HG03175 (cell line): Measurements from ENCODE around the gene FAM20B.
"Not testable (repeated sequence)": the region's sequence is repeated elsewhere in the genome, so short reads cannot be mapped to it uniquely, and the experiment has no call there.

Experiments
- ATAC-seq: cut with Tn5 transposase; IDR thresholded peaks from one replicate; pipeline ENCODE4 v1.9.1; 2021; ENCODE audit warnings: mild to moderate bottlenecking, moderate library complexity; ENCODE audit not compliant: unreplicated experiment

FAM20B gene

DNA sequence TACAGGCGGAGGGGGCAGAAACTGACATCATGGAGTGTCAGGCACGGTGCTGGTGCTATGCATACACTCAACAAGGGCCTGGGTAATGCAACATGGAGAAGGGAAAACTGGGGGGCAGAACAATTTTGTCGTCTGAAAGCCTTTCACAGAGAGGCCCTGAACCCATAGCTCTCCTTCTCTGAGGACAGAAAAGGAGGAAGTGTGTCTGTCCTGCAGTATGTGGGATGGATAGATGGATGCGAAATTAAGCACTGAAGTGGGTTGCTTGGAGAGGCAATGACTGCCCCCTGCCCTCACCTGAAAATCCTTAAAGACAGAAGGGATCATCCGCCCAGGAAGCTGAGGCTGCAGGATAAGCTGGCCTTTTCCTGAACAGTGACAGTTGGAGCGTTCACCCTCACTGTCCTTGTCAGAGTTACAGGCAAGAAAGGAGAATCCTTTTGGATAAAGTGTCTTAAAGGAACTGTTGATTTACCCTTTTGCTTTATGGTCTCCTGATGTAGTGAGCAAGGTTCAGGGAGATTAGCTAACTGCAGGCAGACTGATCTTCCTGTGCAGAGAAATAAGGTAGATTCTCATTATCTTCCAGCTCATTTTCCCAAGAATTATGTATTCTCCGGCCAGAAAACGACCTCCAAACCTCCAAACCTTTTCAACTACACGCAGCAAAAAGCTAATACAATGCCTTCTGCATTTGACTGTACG lies 1.6 kb upstream of the FAM20B start:
- ATAC-seq = no peak

DNA sequence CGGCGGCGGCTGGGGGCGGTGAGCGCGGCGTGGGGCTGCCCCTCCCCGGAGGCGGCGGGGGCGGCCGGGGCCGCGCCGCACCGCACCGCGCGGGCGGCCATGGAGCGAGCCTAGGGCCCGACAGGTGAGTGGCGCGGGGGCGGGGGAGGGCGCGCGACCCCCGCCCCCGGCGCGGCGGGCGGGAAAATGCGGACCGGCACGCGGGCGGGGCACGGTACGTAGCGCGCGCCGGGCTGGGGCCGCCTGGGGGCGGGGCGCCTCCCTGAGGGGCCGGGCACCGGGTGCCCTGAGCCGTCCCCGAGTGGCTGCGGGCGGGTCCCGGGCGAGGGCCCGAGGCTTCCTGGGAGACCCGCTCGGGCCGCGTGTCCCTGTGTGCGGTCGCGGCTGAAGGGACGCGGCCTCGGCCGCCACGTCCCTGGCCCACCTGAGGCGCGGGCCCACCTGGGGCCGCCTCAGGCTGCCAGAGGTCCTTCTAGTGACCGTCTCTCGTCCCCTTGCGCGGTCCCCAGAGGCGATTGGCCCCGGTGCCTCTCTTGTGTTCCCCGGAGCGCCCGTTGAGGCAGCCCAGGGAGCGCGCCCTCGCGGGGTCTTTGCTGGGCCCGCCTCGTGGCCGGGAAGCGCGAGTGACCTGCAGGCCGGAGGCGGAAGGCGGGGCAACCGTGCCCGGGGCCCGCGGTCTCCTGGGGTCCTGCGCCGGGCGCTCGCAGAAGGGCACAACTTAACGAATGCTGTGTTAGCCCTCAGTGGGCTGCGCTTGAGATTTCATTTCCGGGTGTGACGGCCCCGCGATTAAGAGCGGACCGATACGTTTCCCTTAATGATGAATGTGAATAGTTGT lies 500 bp downstream of the FAM20B start:
- ATAC-seq = peak; percentile 73

DNA sequence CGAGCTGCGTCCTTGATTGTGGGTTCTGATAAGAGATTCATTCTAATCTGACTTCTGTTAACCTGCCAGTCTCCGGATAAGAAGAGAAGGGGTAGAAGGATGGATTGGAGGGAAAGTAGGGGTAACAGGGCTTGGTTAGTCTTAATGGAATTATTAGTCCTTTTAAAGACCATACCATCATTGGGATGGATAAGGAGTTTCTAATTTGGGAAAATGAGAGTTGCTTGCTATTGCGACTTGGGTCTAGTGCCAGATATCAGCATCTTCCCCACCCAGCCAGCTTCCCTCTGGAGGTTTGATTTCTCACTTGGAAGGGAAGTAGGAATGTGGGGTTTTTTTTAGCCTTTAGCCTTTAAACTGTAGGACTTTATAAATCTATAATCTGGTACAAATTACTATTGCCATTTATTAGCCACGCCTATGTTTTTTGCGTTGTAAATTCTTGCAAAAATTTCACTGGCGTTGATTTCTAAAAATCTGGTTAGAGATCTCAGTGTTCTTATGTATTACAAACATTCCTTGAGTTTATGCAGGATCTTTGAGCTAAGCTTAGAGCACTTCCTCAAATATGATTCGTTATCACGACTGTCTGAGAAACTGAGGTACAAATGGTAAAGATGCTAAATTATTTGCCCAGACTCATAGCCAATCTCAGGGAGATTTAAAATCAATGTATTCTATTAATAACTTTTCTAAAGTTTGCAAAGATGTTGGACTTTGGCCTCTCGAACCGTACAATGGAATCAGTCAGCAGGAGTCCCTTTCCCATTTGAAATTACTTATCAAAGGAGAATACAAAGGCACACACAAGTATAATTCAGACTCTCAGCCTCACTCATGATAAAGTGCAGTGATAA lies 1.3 kb downstream of the FAM20B start:
- ATAC-seq = no peak

DNA sequence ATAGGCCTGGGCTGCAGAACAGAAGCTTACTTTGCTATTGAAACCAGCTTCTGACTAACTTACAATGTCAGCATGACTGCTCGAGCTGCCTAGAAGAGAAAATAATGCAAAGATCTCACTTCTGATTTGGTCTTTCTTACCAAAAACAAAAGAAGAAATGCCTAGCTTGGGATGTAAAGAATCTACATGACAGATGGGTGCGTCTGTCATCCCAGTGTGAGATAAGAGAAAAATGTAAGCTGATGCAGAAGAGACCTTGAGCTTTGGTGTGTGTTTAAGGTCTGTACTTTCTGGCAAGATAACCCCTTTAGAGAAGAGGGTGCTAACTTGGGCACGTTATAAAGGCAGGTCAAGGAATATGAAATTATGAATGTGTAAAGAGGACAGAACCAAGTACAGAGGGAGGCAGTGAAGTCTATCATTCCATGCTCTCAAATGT lies 3.6 kb downstream of the FAM20B start:
- ATAC-seq = no peak

DNA sequence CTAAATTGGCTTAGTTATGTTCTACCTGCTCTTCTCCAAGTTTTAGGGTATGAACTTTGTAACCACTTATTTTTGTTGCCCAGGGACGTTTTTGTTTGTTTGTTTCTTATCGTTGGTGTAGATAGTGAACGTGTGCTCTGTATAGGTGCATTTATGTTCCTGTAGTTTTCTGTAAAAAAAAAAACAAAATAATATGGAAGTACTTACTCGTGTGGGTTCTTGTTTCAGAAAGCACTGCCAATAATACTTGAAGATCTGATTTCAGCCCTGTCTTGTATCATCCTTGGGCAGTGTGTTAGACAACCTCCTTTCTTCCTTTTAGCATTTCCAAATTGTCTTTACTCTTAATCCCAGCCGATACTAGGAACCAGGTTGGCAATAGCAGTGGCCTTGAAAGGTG lies 4.4 kb downstream of the FAM20B start:
- ATAC-seq = no peak

DNA sequence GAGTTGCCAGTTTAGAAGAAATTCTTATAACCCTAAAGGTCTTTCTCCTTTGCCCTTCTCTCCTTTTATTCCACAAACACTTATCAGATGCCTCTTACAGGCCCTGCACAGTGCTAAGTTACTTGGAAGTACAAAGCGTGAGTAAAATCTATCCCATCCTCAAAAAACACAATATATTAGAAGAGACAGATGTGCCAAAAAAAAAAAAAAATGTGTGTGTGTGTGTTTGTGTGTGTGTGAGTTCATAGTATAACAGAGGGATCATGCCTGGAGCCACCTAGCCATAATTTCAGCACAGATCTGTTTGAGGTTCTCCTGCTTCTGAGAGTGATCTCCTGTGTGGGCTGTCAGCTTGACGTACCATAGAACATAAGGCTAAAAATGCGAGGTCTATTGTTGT lies 5.0 kb downstream of the FAM20B start:
- ATAC-seq = no peak

DNA sequence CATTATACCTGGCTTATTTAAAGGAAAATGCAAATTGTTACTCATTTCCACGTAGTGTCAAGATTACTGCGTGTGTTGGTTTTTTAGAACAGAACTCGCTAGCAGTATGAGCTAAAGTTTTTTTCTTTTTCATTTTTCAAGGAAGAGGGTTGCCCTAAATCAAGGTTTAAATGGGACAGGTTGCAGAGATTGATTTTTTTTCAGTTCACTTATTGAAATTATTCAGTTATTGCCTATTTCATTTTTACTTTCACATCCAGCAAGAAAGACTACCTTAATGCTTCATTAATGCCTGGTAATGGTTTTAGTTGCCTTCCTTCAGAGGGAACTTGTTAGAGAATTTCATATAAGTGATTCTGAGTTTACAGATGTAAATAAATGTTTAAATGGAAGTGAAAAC lies 5.6 kb downstream of the FAM20B start:
- ATAC-seq = no peak

DNA sequence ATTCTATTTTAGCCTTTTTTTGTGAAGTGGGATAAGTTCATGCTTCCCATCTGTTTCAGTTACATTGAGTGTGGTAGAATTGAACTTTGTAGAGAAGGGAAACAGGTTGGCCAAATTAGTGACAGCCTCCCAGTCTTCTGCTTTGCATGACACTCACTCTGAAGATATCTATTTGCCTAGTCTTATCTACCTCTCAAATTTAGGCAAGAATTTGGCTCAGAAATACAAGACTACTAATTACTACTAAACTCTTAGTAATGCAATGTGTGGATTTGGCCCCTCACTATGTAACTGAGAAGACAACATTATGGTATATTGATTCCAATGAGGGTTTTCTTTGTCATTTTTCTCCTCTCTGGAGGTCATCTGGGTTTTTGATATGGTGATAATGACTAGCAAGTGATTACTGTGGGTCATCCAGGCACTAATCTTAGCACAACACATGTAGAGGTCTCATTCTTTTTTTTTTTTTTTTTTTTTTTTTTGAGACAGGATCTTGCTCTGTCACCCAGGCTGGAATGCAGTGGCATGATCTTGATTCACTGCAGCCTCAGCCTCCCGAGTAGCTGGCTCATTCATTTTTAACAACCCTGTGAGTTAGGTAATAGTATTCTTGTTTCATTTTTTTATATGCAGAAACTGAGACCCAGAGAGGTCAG lies 6.3 kb downstream of the FAM20B start:
- no peak for ATAC-seq

DNA sequence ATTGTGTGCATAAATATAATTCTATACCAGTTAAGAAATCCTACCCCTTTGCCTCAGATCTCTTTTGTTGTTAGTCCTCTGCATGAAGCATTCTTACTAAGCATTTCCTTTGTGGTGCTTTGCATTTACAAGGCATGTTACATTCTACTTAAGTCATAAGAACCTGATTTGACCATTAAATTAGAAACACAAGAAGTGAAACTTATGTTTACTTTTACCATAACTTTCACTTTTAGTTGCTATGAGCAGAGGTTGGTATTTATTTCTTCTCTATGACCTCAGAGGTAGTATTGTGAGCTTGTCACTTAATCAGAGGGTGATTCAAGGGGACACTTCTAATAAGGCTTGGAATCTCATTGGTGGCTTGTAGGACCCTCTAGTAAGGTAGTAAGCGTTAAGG lies 9.0 kb downstream of the FAM20B start:
- ATAC-seq = peak; percentile 86

DNA sequence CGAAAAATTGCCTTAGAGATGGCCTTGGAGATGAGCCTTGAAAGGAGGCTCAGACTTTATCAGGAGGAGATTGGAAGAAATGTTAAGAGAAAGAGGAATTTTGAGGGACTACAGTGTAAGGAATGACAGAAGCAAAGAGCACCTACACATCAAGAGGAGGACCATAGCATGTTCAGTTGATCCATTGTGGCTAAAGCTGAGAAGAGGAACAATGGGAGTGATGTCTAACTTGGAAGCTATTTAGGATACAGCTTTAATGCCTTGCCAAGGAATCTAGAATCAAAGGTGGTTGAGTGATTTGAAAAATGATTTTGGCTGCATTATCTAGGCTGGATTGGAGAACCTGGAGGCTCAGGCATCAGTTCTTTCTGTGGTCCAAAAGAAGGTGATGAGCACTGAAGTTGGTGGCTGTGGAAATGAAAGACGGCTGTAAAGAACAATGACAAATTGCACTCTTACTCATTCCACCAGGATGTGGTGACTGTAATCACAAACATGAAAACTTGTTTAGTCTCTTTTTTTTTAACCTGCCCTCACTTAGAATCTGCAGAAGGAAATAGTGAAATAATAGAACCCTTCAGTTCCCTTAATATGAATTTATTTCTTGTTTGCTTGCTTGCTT lies 11.3 kb downstream of the FAM20B start:
- ATAC-seq = no peak

DNA sequence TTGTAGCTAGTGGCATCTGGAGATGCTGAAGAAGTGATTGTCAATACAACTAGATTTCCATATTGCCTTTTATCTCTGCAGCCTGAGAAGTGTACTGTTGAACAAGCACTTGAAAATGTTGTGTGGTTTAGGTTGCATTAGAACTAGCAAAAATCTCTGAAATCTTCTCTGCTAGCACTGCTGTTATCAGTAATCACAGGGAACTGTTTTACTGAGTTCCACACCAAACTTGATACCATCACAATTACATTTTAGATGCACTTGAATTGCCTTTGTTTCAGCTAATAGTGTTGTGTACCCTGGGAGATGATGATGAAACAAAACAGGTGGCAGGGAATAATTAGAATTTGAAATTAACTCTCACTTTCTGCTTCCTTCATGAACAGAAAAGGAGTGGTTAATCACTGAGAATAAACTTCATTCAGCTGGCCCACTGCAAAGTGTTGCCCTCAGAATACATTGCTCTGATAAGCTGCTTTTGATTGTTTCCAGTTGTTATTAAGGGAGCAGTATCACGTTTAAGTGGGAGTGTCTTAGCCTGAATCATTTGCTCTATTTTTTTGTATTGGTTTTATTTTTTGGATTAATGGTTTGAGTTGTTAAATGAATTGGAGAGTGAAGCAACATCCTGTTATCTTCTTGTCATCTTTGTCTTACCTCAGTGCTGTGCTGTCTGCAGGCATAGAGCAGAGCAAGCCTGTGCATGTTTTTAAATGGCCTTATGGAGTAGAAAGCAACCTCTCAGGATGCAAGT lies 13.0 kb downstream of the FAM20B start:
- ATAC-seq = no peak

DNA sequence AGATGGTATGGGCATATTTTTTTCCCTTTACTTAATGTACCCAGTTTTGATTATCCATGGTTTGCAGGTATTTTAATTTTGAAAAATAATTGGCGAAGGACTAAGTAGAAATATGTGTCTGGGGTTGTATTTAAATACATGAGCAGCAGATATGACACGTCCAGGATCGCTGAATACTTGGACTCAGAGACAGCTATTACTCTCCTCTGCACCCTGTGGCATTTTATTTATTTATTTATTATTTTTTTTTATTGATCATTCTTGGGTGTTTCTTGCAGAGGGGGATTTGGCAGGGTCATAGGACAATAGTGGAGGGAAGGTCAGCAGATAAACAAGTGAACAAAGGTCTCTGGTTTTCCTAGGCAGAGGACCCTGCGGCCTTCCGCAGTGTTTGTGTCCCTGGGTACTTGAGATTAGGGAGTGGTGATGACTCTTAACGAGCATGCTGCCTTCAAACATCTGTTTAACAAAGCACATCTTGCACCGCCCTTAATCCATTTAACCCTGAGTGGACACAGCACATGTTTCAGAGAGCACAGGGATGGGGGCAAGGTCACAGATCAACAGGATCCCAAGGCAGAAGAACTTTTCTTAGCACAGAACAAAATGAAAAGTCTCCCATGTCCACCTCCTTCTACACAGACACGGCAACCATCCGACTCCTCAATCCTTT lies 13.9 kb downstream of the FAM20B start:
- not testable (repeated sequence) for ATAC-seq

DNA sequence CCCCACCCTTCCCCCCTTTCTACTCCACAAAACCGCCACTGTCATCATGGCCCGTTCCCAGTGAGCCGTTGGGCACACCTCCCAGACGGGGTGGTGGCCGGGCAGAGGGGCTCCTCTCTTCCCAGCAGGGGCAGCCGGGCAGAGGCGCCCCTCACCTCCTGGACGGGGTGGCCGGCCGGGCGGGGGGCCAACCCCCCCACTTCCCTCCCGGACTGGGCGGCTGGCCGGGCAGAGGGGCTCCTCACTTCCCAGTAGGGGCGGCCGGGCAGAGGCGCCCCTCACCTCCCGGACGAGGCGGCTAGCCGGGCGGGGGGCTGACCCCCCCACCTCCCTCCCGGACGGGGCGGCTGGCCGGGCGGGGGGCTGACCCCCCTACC lies 14.5 kb downstream of the FAM20B start:
- not testable (repeated sequence) for ATAC-seq

DNA sequence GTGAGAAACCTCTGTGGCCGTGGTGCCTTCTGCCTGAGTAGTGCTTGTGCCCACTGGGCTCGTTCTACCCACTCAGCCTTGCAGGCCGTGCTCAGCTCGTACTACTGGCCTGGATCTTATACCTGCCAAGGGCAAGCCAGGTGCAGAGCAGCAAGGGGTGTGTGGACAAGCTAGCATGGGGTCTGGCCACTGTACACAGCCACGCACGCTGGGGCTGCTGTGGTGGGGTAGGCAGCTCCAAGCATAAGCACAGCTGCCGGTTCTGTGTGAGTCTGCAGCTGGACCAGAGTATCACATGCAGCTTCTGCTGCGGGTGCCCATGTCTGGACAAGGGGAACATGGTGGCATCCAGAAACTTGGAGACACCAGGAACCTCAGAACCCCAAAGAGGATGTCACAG lies 16.4 kb downstream of the FAM20B start:
- no peak for ATAC-seq

DNA sequence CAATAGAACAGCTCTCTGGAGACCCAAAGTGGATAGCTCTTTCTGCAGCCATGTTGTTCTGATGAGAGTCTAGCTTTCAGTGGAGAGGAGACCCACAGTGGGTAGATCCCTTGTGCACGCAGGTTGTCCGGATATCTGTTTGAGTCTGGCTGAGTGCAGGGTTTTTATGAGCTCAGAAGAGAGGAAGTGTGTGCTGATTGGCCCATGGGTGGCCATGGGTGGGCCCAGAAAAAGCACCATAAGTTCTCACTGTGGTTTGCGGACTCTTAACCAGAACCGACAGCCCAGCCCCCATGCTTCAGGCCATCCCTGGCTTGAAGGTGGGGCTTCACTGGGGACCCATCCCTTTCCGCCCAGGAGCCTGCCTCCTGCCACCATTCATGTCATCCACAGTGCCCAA lies 17.0 kb downstream of the FAM20B start:
- ATAC-seq = no peak

DNA sequence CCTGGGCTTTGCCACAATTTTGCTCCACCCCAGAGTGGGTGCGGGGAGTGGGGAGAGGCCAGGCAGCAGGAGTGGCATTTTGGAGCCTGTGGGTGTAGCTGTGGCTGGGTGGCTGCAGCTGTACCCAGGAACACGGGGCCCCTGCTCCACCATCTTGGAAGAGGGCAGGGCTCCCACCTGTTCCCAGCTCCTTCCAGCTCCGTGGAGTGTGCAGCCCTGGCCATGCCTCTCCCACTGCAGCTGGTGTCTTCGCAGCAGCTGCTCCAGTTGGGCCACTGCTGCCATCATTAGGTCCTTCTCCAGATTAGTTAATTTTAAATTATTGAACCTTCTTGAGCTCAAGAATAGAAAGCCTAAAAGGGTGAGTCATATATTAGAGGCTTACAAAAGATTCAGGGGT lies 17.6 kb downstream of the FAM20B start:
- ATAC-seq = no peak

DNA sequence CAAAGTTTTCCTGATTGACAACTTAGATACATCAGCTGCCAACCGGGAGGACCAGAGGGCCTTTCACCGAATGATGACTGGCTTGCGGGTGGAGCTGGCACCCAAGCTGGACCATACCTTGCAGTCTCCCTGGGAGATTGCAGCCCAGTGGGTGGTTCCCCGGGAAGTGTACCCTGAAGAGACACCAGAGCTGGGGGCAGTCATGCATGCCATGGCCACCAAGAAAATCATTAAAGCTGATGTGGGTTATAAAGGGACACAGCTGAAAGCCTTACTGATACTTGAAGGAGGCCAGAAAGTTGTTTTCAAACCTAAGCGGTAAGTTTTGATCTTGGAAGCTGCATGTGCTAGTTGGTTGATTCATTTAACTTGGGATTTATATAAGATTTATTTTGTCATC lies 18.2 kb downstream of the FAM20B start:
- ATAC-seq = no peak

DNA sequence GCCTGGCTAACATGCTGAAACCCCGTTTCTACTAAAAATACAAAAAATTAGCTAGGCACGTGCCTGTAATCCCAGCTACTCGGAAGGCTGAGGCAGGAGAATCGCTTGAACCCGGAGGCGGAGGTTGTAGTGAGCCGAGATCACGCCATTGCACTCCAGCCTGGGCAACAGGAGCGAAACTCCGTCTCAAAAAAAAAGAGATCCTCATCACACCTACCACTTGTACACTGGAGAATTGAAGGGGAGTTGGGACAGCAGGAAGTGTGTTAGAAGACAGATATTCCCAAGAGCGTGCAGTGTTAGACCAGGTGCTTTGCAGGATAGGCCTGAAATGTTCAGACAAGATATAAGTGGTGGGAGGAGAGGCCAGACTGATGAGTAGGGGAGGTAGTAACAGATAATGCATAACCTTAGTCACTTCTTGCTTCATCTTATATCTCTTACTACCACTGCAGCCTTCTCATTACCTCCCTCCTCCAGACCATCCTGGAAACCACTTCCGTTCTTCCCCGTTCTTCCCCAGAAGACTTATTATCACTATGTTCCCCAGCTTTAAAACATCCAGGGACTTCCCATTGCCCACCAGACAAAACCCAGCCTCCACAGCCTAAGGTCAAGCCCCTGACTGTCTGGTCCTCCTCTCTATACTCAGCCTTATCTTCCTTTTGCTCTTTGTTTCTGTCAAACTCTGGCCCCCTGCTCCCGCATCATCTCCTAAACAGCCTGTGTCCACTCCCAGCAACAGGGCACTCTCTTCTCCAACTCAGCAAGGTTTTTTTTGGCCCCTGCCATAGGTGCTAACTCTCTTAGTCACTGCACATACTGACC lies 21.3 kb downstream of the FAM20B start:
- ATAC-seq = no peak
